NCI-H1092 treated with DMSO at 0.1 percent for 48 hours (cell line): ENCODE data around the gene PAEP.

ENCODE experiments used
- DNase-seq: peaks from one replicate; lab custom pipeline; 2025; lab: John Stamatoyannopoulos, UW

The PAEP gene

DNA sequence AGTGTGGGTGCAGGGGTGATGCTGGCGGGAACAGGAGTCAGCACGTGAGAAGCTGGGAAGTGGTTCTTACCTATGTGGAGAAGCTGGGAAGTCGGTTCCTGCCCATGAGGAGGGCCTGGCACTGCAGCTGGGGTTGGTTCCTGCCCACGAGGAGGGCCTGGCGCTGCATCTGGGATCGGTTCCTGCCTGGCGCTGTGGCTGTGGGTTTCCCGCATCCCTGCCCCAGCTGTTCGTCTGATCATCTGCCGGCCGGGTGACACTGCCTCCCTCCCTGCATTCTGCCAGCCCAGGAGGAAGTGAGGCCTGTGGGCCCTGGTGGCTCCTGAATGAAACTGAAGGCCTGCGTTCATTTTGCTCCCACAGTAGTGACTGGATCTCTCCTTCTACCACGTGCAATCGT, 10.5 kb upstream of the PAEP start:
- no peak for DNase-seq

DNA sequence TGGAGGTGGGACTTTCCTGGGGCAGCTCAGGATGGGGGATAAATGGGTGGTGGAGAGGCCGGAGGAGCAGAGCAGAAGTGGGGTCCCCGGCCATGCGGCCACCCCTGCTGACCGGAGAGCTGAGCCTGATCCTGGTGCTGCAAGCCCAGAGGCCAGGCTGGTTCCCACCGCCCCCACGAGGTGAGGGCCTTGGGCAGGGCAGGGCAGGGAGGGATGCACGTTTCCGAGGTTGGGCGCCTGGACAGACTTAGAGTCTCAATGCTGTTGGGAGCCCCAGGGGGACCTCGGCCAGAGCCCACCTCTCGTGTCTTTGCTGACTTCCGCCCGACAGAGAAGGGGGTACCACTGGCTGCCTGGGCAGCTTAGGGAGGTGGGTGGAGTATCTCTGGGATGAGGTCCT, 10.1 kb upstream of the PAEP start:
- DNase-seq, result no peak

DNA sequence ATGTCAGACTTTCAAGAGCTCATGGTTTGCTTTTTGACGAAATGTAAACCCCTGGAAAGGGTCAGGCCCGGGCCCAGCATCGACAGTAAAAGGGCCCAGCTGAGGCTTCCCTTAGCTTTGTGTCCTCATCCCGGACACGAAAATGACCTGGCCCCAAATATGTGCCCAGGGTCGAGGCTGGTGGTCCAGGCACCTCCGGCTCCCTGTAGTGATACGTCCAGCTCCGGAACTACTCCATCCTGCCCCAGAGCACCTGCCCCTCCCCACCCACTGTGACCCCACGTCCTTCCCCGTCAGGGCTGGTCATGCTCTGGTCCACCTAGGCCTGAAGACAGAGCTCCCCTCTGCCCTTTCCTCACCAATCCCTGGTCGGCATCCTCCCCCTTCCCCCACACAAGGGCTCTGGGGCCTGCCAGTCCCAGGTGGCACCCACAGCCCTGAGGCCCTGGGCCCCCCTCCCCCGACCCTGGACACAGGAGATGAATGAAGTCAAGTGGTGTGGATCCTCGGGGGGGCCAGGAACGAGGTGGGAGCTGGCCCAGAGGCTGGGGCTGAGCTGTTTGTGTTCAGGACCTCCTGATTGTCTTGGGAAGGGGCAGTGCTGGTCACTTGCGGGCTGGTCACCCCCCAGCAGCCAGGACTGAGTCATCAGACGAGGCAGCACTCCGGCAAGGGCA, 9.4 kb upstream of the PAEP start:
- DNase-seq, result no peak

DNA sequence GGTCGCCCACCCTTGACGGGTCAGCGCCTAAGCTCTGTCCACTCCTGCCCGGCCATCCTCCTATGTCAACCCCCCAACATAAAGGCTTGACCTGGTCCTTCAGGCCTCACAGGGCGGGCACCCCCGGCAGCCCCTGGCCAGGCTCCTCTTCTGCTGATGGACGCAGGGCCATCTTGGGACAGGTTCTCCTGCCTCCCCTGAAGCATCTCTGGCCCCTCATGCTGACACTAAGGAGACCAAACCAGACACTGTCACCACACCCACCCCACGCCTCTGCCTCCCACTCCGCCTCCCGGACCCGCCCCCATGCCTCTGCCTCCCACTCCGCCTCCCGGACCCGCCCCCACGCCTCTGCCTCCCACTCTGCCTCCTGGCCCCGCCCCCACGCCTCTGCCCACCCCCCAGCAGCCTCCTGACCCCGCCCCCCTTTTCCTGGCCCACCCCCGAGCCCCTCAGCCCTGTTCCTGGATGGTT, 8.8 kb upstream of the PAEP start:
- no peak for DNase-seq

DNA sequence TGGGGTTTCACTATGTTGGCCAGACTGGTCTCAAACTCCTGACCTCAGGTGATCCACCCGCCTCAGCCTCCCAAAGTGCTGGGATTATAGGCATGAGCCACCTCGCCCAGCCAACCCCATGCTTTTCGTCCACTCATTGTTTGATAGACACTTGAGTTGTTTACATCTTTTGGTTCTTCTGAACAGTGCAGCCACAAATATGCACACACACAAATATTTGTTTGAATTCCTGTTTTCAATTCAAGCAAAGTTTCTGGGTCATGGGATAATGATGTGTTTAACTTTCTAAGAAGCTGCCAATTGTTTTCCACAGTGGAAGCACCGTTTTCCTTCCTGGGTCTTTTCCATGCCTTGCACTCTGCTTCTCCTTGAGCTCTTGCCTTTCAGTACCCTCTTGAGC, 6.8 kb upstream of the PAEP start:
- no peak for DNase-seq

DNA sequence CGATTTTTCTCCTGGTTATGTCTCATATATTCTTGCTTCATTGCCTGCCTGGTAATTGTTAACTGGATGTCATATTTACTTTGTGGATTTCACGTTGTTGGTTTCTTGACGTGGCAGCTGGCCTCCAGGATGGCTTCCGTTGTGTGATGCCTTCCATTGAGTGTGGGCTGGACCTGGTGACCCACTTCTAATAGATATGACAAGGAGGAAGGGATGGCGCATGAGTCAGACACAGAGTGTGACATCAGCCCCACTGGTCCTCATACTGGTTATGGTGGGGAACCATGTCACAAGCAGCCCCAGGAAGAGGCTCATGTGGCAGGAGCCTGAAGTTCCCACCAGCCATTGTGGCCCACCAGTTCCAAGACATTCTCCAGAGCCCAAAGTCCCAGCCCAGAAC, 6.4 kb upstream of the PAEP start:
- DNase-seq, result no peak

DNA sequence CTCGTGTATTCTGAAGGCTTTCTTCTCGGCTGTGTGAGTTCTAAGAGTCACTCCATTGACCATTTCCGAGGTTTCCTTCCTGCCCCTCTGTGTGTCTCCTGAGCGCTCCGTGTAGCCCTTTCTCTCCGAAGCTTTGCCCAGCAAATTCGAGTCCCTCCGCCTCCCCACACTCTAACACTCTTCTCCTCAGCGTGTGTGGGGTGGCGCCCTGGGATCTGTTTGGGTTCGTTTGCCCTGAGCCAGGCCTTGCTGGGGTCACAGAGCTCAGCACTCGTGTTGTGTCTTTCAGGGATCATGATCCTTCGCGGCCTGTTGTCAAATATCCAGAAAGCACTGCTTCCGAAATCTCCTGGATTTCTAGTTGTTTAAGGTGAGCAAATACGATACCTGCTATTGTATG, 5.6 kb upstream of the PAEP start:
- DNase-seq, result no peak

DNA sequence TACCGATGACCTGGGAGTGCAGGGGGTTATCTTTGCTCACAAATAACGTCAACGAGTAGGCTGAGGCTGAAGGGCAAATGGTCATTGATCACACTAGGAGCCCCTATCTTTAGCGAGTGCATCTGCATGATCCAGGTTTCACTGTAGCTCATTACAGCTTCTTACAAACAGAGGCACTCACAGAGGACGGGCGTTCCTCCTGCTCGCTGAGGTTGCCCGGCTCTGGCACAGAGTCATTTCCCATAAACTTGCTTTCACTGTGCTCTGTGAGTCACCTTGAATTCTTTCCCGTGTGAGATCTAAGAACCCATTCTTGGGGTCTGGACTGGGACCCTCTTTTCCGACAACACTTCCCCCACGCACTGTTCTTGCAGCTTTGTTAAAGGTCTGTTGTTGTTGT, 1.9 kb upstream of the PAEP start:
- no peak for DNase-seq

DNA sequence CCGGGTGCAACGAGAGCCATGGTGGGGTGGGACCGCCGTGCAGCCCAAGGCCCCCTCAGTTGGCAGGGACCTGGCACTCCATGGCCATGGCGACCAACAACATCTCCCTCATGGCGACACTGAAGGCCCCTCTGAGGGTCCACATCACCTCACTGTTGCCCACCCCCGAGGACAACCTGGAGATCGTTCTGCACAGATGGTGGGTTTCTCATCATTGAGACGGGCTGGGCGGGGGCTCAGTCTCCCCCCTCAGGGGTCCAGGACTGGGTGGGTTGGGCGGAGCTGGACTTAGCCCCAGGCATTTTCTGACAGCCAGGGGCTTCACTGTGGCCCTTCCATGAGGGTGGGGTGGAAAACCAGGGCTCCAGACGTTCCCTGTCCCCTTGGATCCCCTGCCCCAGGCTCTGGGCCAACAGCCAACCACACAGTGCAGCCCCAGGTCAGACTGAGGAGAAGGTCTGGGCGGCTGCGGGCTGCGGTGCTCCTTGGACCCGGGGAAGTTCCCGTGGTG, 734 bp downstream of the PAEP start:
- no peak for DNase-seq

DNA sequence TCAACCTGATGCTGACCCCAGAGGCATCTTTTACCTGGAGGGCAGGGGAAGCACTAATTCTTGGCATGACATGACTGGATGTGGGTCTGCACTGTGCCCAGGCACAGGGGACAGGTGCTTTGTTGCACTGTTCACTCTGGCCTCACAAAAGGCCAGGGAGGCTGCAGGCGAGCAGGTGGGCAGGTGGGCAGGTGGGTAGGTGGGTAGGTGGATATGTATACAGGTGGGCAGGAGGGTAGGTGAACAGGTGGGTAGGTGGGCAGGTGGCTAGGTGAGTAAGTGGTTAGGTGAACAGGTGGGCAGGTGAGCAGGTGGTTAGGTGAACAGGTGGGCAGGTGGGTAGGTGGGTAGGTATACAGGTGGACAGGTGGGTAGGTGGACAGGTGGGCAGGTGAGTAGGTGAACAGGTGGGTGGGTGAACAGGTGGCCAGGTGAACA, 1.5 kb downstream of the PAEP start:
- no peak for DNase-seq

DNA sequence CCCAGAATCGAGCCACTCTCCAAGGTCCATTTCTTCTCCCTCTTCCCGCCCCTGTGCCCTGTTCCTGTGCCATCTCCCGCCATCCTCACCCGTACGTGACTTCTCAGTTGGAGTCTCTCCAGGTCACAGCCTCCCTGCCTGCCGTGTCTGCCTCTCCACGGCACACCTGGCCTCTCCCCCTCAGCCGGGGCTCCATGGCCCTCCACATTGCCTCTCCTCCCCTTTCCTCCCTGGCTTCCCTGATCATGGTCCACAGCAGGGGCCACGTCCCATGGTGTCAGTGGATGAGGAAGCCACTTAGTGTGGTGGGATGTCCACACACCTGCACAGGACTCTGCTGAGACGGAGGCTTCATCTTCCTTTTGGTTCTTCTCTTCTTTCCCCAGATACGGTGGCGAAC, 2.3 kb downstream of the PAEP start:
- no peak for DNase-seq

DNA sequence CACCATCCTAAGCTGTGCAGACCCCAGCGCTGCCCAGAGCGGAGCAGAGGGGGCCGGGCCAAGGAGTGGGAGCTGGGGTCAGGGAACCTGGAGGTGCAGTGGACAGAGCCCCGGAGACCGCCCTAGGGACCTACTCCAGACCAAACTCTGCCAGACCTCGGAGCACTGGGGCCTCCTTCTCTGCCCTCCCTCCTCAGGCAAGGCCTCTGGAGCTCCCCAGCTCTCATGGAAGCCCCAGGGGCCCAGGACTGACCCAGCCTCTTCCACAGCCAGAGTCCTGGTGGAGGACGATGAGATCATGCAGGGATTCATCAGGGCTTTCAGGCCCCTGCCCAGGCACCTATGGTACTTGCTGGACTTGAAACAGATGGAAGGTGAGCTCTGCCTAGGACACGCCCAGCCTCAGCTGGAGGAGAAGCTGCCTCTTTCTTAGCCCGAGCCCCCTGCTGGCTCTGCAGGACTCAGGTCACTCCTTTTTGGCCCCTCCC, 3.6 kb downstream of the PAEP start:
- no peak for DNase-seq

DNA sequence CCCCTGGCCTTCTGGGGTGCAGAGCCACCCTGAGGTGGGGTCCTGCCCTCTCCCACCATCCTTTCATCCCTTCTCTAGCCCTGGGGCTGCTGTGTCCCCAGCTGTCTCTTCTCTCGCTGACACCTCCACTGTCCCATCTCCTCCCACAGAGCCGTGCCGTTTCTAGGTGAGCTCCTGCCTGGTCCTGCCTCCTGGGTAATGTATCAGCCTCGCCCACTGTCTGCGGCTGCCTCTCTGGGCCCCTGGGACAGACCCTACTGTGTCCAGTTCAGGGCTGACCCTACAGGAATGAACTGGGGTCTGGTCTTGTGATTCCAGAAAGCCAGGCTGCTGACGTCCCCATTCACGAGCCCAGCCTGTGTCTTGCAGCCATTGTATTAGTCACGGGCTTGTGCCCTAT, 4.1 kb downstream of the PAEP start:
- no peak for DNase-seq

DNA sequence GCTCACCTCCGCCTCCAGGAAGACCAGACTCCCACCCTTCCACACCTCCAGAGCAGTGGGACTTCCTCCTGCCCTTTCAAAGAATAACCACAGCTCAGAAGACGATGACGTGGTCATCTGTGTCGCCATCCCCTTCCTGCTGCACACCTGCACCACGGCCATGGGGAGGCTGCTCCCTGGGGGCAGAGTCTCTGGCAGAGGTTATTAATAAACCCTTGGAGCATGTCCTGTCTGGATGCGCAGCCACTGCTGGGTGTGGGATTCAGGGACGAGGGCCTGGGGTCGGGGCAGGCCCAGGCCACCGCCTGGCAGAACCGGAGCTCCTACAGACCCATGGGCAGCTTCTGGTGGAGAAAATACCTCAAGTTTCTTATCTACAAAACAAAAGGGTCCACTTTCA, 5.0 kb downstream of the PAEP start:
- DNase-seq, result no peak

DNA sequence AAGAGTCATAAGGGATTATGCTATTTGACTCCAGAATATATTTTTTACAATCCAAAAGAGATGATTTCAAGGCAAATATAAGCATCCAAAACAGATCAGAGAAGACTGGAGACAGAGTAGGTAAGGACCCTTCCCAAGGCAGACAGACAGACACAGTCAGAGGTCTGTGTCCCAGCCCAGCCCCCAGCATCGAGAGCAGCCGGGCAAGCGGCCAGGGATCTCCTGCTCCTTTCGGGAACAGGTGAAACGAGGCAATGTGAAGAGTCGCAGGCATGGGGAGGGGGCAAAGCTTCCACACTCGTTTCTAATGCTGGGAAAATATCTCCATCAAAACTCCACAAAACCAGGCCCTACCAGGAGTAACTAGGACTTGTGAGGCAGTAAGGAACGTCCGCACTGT, 5.8 kb downstream of the PAEP start:
- DNase-seq, result no peak

DNA sequence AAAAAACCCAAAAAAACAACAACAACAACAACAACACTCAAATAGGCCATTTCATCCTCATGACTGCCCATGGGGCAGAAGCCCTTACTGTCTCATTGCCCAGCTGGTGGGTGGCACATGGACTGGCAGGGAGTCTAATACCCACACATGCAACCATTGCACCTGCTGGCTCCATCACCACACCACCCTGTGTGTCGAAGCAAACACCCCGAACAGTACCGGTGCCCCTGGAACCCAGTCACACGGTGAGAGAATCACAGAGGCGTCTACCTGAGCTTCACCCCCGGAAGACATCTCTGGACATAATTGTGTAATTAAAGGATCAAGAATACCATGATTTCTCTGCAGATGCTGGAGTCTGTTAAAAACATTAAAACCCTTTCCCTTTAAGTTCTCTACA, 6.5 kb downstream of the PAEP start:
- DNase-seq, result no peak

DNA sequence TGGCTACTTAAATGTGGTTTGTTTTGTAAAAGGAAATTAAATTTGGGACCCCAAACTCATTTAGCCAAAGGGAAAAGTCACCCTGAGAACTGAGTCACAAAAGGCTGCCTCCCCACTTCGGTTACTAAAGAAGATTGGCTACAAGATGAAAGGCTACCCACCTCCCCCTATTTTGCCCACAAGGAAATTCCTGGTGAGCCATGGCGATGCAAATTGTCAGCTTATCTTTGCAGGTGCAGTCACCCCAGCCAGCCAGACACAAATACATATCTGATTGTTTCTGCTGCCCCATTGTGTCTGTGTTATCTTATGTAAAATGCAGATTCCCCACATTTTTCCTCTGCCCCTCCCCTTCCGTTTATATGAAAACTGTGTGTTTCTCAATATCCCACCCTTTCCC, 8.9 kb downstream of the PAEP start:
- DNase-seq, result no peak

DNA sequence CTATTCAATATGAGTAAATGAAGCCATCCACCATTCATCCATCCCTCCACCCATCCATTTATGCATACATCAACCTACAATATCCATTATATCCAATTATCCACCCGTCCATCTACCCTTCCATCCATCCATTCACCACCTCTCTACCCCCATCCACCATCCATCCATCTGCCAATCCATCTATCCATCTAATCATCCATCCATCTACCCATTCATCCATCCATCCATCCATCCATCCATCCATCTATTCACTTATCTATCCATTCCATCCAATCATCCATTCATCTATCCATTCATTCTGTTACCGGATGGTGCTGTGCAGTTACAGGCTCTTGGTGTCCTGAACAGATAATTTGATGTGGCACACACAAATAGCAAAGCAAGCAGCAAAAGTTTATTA, 10.7 kb downstream of the PAEP start:
- no peak for DNase-seq

DNA sequence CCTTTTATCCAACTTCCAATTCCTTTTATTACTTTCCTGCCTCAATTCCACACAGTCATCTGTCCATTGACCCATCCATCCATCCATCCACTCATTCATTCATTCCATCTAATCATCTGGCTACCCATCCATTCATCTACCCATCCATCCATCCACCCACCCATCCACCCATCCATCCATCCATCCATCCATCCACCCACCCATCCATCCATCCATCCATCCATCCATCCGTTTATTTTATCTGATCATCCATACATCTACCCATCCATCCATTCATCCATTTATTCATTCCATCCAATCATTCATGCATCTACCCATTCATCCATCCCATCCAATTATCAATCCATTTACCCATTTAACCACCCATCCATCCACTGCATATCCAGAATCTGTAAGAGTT, 11.6 kb downstream of the PAEP start:
- no peak for DNase-seq

DNA sequence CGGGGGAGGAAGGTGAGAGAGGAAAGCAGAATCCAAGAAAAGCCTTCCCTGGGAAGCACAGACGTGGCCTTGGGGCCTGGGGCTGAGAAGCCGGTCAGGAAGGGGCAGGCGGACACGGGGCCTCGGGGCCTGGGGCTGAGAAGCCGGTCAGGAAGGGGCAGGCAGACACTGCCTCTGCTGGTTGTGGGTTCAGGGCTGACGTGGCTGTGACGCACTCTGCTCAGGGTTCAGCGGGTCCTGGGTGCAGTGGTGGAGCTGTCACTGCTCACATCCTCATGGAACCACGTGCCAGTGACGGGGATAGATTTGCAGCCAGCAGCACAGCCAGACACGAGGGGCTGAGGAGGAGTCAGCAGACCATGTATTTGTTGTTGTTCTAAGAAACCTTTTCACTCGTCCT, 12.8 kb downstream of the PAEP start:
- no peak for DNase-seq

DNA sequence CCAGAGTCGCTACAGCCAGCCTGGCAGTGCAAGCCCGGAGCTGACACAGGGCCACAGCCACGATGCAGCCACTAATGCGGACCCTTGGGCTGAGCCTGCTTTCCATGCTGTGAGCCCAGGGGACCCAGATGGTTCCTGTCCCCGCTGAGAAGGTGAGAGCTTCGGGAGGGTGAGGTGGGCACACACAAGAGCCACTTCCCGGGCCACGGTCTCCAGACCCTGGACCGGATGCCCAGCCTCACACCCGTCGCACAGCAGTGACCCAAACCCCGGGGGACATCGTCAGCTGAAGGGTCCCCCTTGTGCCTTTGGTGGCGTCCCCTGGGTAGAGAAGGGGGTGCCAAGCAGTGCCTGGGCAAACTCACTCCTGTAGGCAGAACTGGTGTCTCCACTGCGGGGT, 13.4 kb downstream of the PAEP start:
- no peak for DNase-seq

DNA sequence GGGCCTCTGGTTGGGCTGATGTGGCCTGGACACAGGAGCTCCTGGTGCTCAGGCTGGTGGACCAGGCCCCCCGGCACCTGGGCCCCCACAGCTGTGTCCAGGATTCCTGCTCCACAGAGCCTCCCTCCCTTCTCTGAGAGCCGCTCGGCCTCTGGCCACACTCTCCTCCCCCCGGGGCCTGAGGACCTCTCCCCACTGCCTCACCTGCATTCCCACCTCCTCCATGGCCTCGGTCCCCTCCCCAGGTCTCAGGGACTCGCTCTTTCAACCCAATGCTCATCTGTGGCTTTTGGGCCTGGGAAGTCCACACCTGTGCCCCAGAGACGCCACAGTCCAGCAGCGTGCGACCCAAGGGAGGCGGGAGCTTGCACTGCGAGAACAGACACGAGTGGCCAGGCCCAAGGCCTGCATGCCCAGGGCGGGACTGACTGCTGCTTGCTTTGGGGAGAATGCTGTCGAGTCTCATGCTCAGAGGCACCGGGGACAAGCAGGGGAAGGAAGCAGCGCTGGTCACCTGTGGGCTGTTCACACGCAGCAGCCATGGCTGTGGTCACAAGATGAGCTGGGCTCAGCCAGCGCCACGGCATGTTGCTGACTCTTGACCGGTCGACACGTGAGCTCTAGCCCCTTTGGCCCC, 14.6 kb downstream of the PAEP start:
- DNase-seq, result no peak

DNA sequence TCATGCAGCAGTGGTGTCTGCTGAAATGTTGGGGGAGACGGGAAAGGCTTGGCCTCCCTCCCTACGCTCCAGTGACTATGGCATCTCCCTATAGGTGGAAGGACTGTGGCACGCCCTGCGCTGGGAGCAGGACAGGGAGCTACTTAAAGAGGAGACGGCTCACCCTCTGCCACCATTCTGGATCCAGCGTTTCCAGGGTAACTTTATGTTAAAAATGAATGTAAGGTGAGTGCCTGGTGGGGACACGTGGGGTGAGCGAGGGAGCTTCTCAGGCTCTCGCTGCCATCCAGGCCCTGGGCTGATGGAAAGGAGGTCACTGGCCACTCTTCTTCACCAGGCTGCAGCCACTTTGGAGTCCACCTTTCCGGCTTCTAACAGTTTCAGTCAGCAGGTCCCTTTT, 15.7 kb downstream of the PAEP start:
- DNase-seq, result no peak

DNA sequence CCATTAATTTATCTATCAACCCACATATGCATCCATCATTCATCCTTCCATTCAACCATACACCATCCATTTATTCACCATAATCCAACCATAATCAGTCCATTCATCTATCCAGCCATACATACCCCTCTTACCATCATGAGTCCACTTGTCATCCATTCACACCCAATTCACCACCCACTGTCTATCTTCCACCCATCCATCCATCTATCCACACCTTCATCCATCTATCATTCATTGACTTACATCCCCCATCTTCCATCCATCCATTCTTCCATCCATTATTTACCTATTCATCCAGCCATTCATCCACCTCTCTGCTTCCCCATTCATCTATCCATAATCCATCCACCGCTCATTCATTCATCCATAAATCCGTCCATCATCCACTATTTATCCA, 17.8 kb downstream of the PAEP start:
- DNase-seq, result no peak
